ENCODE results near the gene IFTAP. TPM values are rescaled to one million over a fixed set of nuclear protein-coding genes. Genes with fewer than 3 reads are reported as not detected.

Gene IFTAP
- total and polyA plus RNA-seq, 2 donors (not counting 3 experiments of a cell fraction or from before 2014, with no cell fraction given), result 15.8 to 19.6 TPM

DNA sequence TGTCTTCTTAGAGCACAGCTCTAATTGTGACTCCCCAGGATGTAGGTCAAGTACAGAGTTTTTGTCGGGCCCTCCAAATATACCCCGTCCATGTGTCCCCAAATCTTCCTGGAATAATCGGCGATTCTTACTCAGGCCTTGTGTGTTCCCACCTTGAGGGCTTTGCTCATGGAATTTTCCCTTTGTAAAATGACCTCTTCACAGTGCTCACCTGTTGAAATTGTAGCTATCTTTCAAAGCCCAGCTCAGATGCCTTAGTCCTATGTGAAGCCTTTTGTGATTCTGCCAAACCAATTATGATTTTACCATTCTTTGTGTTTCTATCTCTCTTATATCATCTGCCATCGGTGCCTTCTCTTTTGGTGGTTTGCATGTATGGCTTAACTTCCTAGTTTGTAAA is 33.8 kb downstream of the IFTAP start:
- Histone ChIP-seq H3K27me3 (ENCODE audit: control insufficient read depth in 2 of 2, insufficient read depth in 2 of 2, low read length in 2 of 2) (no peaks in the 10 kb centered on the region), H3K9ac (replicated peaks; ENCODE audit: extremely low read depth, insufficient read depth, low read length) (no peak overlapping the region), H3K4me2 (ENCODE audit: insufficient read depth, low read length) (no peak overlapping the region), H2AFZ (ENCODE audit: low read depth, low read length) (no peak overlapping the region), H3K79me2 (ENCODE audit: control insufficient read depth, insufficient read depth, low read length) (no peaks in the 10 kb centered on the region), H3K9me1 (replicated peaks; ENCODE audit: control insufficient read depth, extremely low read depth, insufficient read depth, low read length) (no peaks in the 10 kb centered on the region), H3K4me1 (ENCODE audit: control insufficient read depth, extremely low read depth, insufficient read depth, low read length) (no peaks in the 10 kb centered on the region), H3K9me3 (replicated peaks; ENCODE audit: control insufficient read depth, insufficient read depth, low read length) (no peaks in the 10 kb centered on the region), H3K27ac (ENCODE audit: insufficient read depth, low read depth, low read length) (no peak overlapping the region), H3K36me3 (ENCODE audit: control insufficient read depth in 2 of 2, extremely low read depth in 1 of 2, insufficient read depth in 2 of 2, low read length in 2 of 2) (no peaks in the 10 kb centered on the region), H3K4me3 (replicated peaks in 1 of 3; ENCODE audit: insufficient read depth in 1 of 3, low read depth in 1 of 3, low read length in 3 of 3) (no peak overlapping the region), H4K20me1 (replicated peaks; ENCODE audit: control insufficient read depth, extremely low read depth, insufficient read depth, low read length) (no peaks in the 10 kb centered on the region)
- dilution Hi-C loops (cut with MboI; ENCODE audit: extremely low pct_ligation_motif_present, low sequenced_read_pairs) (no loop called here), intact Hi-C loops (cut with micrococcal nuclease) (no loop called here)
- ChIA-PET POLR2A (no interaction called here), CTCF (interaction anchor here (1.2 to 2.3 kb wide), 3 partner anchors 64 to 119 kb away, joined by 3 to 6 read pairs (median 3); no protein-coding TSS in a partner anchor)
- DNase-seq (ENCODE audit: low read depth, low spot score) (no peak), FAIRE-seq (no peak)
- BruUV-seq (replicated peaks), result no TSS peak
- no peak for TF ChIP-seq CTCF (IDR thresholded peaks at IDR 0.05; ENCODE audit: extremely low read depth in 1 of 2, insufficient read depth in 1 of 2, low read depth in 1 of 2, low read length in 2 of 2)

DNA sequence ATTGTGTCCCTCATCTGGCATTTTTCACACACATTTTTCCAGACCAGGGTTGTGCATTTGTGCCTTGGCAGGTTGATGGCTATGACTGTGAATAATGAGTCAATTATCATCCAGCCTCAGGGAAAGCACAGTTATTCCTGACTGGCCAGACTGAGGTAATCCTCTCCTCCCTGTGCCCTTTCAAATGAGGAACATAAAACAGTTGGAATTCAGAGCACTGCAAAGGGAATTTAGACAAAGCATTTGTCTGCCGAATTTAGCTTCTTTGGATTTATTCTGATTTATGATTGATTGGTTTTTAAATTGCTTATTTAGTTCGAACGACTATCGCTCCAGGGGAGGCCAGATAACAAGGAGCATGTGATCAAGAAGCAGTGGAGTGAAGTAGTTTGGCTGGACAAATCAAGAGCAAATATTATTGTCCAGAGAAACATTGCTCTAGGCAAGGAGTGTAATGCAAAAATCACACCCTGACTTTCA is 34.5 kb downstream of the IFTAP start:
- H3K9me3 ChIP-seq (replicated peaks; ENCODE audit: control insufficient read depth, insufficient read depth, low read length), result no peaks in the 10 kb centered on the region
- H3K4me2 ChIP-seq (ENCODE audit: insufficient read depth, low read length), result no peak overlapping the region
- no peaks in the 10 kb centered on the region for H3K79me2 ChIP-seq (ENCODE audit: control insufficient read depth, insufficient read depth, low read length)
- H3K27me3 ChIP-seq (ENCODE audit: control insufficient read depth in 2 of 2, insufficient read depth in 2 of 2, low read length in 2 of 2), result no peaks in the 10 kb centered on the region
- H3K4me3 ChIP-seq (replicated peaks in 1 of 3; ENCODE audit: insufficient read depth in 1 of 3, low read depth in 1 of 3, low read length in 3 of 3), result no peak overlapping the region
- H3K9ac ChIP-seq (replicated peaks; ENCODE audit: extremely low read depth, insufficient read depth, low read length), result no peak overlapping the region
- CTCF ChIA-PET, result interaction anchor here (1.2 to 2.3 kb wide), 3 partner anchors 64 to 118 kb away, joined by 3 to 6 read pairs (median 3); no protein-coding TSS in a partner anchor
- DNase-seq (ENCODE audit: low read depth, low spot score) (no peak), FAIRE-seq (no peak)
- TF ChIP-seq CTCF (IDR thresholded peaks at IDR 0.05; ENCODE audit: extremely low read depth in 1 of 2, insufficient read depth in 1 of 2, low read depth in 1 of 2, low read length in 2 of 2), result no peak
- TF ChIP-seq, protein P1, sequence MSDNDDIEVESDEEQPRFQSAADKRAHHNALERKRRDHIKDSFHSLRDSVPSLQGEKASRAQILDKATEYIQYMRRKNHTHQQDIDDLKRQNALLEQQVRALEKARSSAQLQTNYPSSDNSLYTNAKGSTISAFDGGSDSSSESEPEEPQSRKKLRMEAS (IDR thresholded peaks at IDR 0.05; ENCODE audit: insufficient read depth, insufficient read length), result no peak
- no peak for TF ChIP-seq EZH2 (IDR thresholded peaks at IDR 0.05; ENCODE audit: borderline replicate concordance, low read depth, low read length, severe bottlenecking)
- no peak for TF ChIP-seq POLR2A (IDR thresholded peaks at IDR 0.05; ENCODE audit: low read depth, low read length)
- no peak for TF ChIP-seq JUN (IDR thresholded peaks at IDR 0.05; ENCODE audit: borderline replicate concordance, insufficient read depth, insufficient read length, low read depth)
- TF ChIP-seq GATA2 (IDR thresholded peaks at IDR 0.05; ENCODE audit: insufficient read depth, insufficient read length, low read depth, low read length), result no peak
- no peak for TF ChIP-seq POLR2AphosphoS5 (IDR thresholded peaks at IDR 0.05; ENCODE audit: insufficient read depth, low read depth, low read length)
- TF ChIP-seq FOS (IDR thresholded peaks at IDR 0.05; ENCODE audit: borderline replicate concordance, insufficient read depth, low read length), result no peak
- TF ChIP-seq MYC (IDR thresholded peaks at IDR 0.05; ENCODE audit: low read depth, low read length), result no peak
- H3K36me3 ChIP-seq (ENCODE audit: control insufficient read depth in 2 of 2, extremely low read depth in 1 of 2, insufficient read depth in 2 of 2, low read length in 2 of 2), result no peaks in the 10 kb centered on the region
- H4K20me1 ChIP-seq (replicated peaks; ENCODE audit: control insufficient read depth, extremely low read depth, insufficient read depth, low read length), result no peaks in the 10 kb centered on the region
- no peaks in the 10 kb centered on the region for H3K9me1 ChIP-seq (replicated peaks; ENCODE audit: control insufficient read depth, extremely low read depth, insufficient read depth, low read length)
- H2AFZ ChIP-seq (ENCODE audit: low read depth, low read length), result no peak overlapping the region
- no TSS peak for BruUV-seq (replicated peaks)
- dilution Hi-C loops (cut with MboI; ENCODE audit: extremely low pct_ligation_motif_present, low sequenced_read_pairs) (no loop called here), intact Hi-C loops (cut with micrococcal nuclease) (no loop called here)
- no peaks in the 10 kb centered on the region for H3K4me1 ChIP-seq (ENCODE audit: control insufficient read depth, extremely low read depth, insufficient read depth, low read length)
- no peak overlapping the region for H3K27ac ChIP-seq (ENCODE audit: insufficient read depth, low read depth, low read length)
- POLR2A ChIA-PET, result no interaction called here

Data from endothelial cell of umbilical vein (primary cell).